Dendritic cell treated with granulocyte-macrophage colony-stimulating factor and Interleukin-4, amounts not matched to agents 40 ng/mL and 50 ng/mL, for 4 days (primary cell): Measurements from ENCODE around the gene KRTAP2-4.
"Not testable (repeated sequence)": the region's sequence is repeated elsewhere in the genome, so short reads cannot be mapped to it uniquely, and the experiment has no call there.

Source experiments
- H3K27ac Mint-ChIP-seq: one replicate; pipeline ENCODE4 v1.8.0; 2022; ENCODE audit warnings: mild to moderate bottlenecking, mixed read lengths
- H3K27me3 Mint-ChIP-seq: one replicate; pipeline ENCODE4 v1.8.0; 2022; ENCODE audit warnings: mild to moderate bottlenecking, mixed read lengths
- H3K36me3 Mint-ChIP-seq: one replicate; pipeline ENCODE4 v1.8.0; 2022; ENCODE audit warnings: low read depth, mixed read lengths
- H3K4me1 Mint-ChIP-seq: one replicate; pipeline ENCODE4 v1.8.0; 2022; ENCODE audit warnings: low read depth, mixed read lengths
- H3K4me3 Mint-ChIP-seq: one replicate; pipeline ENCODE4 v1.8.0; 2022; ENCODE audit warnings: mild to moderate bottlenecking, moderate library complexity, mixed read lengths
- H3K9me3 Mint-ChIP-seq: one replicate; pipeline ENCODE4 v1.8.0; 2022; ENCODE audit warnings: mixed read lengths
- intact Hi-C: fragments of 100-400 bp; cut with micrococcal nuclease; formaldehyde crosslinking; loops from one replicate; pipeline ENCODE4 v1.15.0; 2022

Gene KRTAP2-4, protein sequence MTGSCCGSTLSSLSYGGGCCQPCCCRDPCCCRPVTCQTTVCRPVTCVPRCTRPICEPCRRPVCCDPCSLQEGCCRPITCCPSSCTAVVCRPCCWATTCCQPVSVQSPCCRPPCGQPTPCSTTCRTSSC

DNA sequence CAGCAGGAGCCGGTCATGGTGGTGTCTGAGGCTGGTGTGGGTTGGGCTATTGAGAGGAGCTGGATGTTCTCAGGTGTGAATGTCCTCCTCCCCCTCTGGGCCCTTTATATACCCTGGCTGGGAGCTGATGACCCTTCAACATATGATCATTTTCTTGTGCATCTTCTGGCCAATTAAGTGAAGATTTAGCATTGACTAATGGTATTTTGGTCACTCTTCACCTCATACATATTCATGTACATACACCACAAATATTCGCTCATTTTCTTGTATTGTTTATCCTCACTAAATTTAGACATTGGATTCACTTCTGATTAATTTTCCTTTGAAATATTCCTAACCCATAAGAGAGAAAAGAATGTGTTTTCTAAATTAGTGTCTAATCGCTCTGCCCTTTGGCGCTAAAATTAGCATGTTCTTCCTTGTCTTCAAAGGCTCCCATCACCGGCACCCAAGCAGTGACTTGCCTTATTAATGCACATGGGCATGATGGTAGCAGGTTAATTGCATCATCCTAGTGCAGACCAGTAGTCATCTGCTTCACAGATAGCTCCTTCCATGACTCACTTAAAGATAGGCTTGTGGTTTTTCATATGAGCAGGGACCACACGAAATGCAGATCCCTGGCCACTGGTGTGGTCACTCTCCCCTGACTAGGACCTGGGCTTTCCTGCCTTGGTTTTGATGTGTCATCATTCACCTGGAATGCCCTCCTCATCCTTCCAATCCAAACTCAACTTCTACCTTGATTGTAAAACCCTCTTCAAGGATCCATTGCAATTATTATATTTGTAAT is at the start of gene KRTAP2-4:
Gene KRTAP2-4 (minus strand): TSS at position 51 of the 796 bp plus-strand sequence. CDS start 34 bp downstream, at position 17.
- H3K27me3 Mint-ChIP-seq, result peaks cover 7% of the 10 kb centered on the region
- H3K36me3 Mint-ChIP-seq, result no peaks in the 10 kb centered on the region
- H3K4me3 Mint-ChIP-seq, result no peak within 1 kb of the TSS
- no peaks in the 10 kb centered on the region for H3K9me3 Mint-ChIP-seq
- no peak within 1 kb of the TSS for H3K27ac Mint-ChIP-seq
- no peaks in the 10 kb centered on the region for H3K4me1 Mint-ChIP-seq
- intact Hi-C loops, result no loop called here

DNA sequence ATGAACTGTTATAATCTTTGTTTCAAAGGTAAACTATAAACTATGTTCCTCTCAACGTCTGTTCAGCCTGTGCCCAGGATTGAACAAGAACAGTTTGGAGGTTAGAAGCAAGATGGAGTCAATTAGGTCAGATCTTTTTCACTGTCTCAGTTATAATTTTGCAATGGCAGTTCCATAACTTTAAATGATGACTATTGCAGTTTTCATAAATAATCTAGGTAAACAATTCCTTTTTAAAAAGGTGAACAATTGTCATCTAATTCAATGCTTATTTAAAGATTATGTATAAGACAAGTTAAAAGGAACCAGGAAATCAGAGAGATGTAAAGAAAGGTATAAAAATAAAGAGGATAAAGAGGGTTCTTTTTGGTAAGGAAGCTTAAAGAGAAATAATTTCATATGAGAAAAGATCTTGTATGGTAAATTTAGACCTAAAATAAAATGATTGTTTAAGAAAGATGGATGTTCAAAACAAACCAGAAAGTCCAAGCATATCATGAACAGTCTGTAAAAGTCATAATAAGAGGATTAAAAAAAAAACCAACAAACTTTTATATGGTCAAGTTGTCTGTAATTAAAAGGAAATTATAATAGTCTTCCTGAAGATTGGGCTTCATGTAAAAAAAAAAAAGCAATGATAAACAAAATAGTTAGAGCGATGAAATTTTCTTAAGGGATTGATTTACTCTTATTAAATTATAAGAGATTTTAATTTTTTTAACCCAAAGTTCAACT is 45.6 kb upstream of the KRTAP2-4 start:
- no peak overlapping the region for H3K27ac Mint-ChIP-seq
- no peaks in the 10 kb centered on the region for H3K36me3 Mint-ChIP-seq
- H3K4me1 Mint-ChIP-seq, result peaks cover 11% of the 10 kb centered on the region
- intact Hi-C loops, result no loop called here
- no peak overlapping the region for H3K4me3 Mint-ChIP-seq
- H3K9me3 Mint-ChIP-seq, result peaks cover 9% of the 10 kb centered on the region
- peaks cover 1% of the 10 kb centered on the region for H3K27me3 Mint-ChIP-seq

- H3K9me3 Mint-ChIP-seq, H3K27me3 Mint-ChIP-seq, H3K4me1 Mint-ChIP-seq, H3K27ac Mint-ChIP-seq, intact Hi-C loops, H3K4me3 Mint-ChIP-seq, H3K36me3 Mint-ChIP-seq: not testable (repeated sequence)
These were observed 43.2 kb upstream of the KRTAP2-4 start for GRCh38 chr17:41108728-41109386.

GRCh38 chr17:41107941-41108450 is 42.3 kb upstream of the KRTAP2-4 start:
- peaks cover 9% of the 10 kb centered on the region for H3K4me1 Mint-ChIP-seq
- H3K27ac Mint-ChIP-seq, result no peak overlapping the region
- peaks cover 8% of the 10 kb centered on the region for H3K27me3 Mint-ChIP-seq
- H3K9me3 Mint-ChIP-seq, result peaks cover 9% of the 10 kb centered on the region
- H3K4me3 Mint-ChIP-seq, result no peak overlapping the region
- no peaks in the 10 kb centered on the region for H3K36me3 Mint-ChIP-seq
- intact Hi-C loops, result no loop called here

- peaks cover 10% of the 10 kb centered on the region for H3K27me3 Mint-ChIP-seq
- H3K27ac Mint-ChIP-seq, H3K36me3 Mint-ChIP-seq, H3K4me1 Mint-ChIP-seq, intact Hi-C loops, H3K4me3 Mint-ChIP-seq, H3K9me3 Mint-ChIP-seq: not testable (repeated sequence)
These were observed 39.7 kb upstream of the KRTAP2-4 start, which contains the start of gene KRTAP4-9 for GRCh38 chr17:41105347-41105746. KRTAP4-9 (plus strand) TSS chr17:41105389; CDS start chr17:41105389, 0 bp downstream.

GRCh38 chr17:41104386-41105038 is 38.8 kb upstream of the KRTAP2-4 start:
- H3K27ac Mint-ChIP-seq, intact Hi-C loops, H3K9me3 Mint-ChIP-seq, H3K36me3 Mint-ChIP-seq, H3K4me3 Mint-ChIP-seq: not testable (repeated sequence)
- H3K4me1 Mint-ChIP-seq, result peaks cover 17% of the 10 kb centered on the region
- peaks cover 12% of the 10 kb centered on the region for H3K27me3 Mint-ChIP-seq

GRCh38 chr17:41103896-41104295 is 38.2 kb upstream of the KRTAP2-4 start:
- no peaks in the 10 kb centered on the region for H3K9me3 Mint-ChIP-seq
- H3K27ac Mint-ChIP-seq, result no peak overlapping the region
- intact Hi-C loops, result no loop called here
- no peaks in the 10 kb centered on the region for H3K36me3 Mint-ChIP-seq
- peaks cover 12% of the 10 kb centered on the region for H3K27me3 Mint-ChIP-seq
- H3K4me3 Mint-ChIP-seq, result no peak overlapping the region
- peaks cover 15% of the 10 kb centered on the region for H3K4me1 Mint-ChIP-seq

DNA sequence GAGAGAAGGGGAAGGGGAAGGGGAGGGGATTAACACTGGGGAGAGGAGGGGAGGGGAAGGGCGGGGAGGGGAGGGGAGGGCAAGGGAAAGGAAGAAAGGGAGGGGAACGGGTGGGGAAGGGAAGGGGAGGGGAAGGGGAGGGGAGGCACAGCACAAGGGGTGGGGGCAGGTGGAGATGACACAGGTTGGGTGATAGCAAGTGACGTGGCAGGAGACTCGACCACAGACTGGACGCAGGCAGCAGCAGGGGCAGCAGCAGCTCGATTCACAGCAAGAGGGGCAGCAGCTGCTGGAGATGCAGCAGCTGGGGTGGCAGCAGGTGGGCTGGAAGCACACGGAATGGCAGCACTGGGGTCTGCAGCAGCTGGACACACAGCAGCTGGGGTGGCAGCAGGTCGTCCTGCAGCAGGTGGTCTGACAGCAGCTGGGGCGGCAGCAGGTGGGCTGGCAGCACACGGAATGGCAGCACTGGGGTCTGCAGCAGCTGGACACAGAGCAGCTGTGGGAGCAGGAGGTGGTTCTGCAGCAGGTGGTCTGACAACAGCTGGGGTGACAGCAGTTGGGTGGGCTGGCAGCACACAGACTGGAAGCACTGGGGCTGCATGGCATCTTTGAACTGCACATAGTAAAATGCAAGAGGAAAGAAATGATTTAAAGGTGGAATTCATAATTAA is 36.0 kb upstream of the KRTAP2-4 start, which contains the start of gene KRTAP4-16:
Gene KRTAP4-16 (minus strand): TSS at position 624 of the 674 bp plus-strand sequence. CDS start 0 bp downstream, at position 624.
- Mint-ChIP-seq H3K4me1 (peaks cover 8% of the 10 kb centered on the region), H3K36me3 (no peaks in the 10 kb centered on the region), H3K27ac (no peak within 1 kb of the TSS), H3K9me3 (no peaks in the 10 kb centered on the region), H3K27me3 (peaks cover 21% of the 10 kb centered on the region), H3K4me3 (no peak within 1 kb of the TSS)
- intact Hi-C loops, result no loop called here

DNA sequence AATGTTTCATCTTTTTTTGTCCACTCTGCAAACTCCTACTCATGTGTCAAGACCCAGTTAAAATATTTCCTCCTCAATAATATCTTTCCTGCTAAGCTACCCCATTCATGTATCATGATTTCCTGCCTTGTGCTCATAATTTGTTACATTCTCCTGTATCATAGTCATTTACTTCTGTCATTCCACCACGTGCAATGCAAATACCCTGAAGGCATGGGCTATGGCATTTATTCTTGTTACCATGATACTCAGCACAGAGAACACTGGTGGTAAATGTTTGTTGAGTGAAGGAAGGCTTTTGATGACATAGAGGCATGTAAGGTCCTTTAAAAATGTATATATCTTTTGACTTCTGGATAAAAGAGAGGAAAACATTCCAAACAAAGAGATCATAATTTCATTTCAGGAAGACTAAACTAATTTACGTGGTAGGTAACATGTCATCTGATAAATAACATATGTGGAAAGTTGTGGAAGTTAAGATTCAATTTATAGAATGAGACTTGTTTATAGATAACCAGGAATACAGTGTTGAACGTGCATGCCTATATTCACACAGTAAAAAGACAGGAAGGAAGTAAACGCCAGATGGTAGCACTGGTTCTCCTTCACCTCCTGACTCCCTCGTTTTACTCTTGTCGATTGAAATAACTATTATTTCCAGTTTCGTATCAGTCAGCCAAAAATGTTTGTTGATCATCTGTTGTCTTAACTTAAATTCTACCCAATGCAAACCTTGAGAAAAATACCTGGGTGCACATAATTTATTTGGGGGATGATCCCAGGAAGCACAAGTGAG is 34.2 kb upstream of the KRTAP2-4 start:
- H3K4me1 Mint-ChIP-seq, H3K4me3 Mint-ChIP-seq, H3K36me3 Mint-ChIP-seq, H3K27ac Mint-ChIP-seq, intact Hi-C loops, H3K9me3 Mint-ChIP-seq: not testable (repeated sequence)
- peaks cover 13% of the 10 kb centered on the region for H3K27me3 Mint-ChIP-seq

DNA sequence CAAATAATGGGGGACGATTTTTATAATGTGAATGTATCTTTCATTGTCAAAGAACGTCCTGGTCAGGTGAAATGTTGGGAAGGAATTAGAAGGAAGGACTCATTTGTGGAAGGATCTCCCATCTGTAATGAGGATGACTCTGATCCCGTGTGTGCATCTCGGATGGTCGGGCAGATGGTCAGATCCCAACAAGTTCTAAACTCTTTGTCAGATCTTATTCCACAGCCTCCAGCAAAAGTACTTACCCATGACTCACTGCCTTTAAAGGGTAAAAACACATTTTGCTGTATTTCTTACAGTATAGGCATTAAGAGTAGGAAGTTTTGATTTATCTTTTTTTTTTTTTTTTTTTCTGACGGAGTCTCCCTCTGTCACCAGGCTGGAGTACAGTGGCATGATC is 32.8 kb upstream of the KRTAP2-4 start:
- peaks cover 8% of the 10 kb centered on the region for H3K4me1 Mint-ChIP-seq
- H3K9me3 Mint-ChIP-seq, result no peaks in the 10 kb centered on the region
- no peak overlapping the region for H3K27ac Mint-ChIP-seq
- peaks cover 13% of the 10 kb centered on the region for H3K27me3 Mint-ChIP-seq
- H3K36me3 Mint-ChIP-seq, result no peaks in the 10 kb centered on the region
- intact Hi-C loops, result no loop called here
- no peak overlapping the region for H3K4me3 Mint-ChIP-seq

DNA sequence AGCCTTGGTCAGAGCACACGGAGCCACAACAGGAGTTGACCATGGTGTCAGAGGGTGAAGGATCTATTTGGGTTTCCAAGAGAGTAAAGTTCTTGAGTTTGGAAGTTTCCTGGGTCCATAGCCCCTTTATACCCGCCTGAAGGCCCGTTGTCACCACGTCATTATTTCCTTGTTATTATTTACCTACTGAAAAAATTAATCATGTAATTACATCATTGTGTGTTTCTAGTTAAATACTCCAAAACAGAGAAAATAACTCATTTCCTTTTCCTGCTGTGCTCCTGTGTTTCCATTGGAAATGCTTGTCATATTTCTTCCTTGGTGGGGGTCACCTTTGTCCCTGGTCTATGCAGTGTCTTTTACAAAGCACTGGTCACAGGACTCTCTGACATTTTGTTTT is 32.4 kb upstream of the KRTAP2-4 start, which contains the start of gene KRTAP4-8:
Gene KRTAP4-8 (minus strand): TSS at position 101 of the 400 bp plus-strand sequence. CDS start 58 bp downstream, at position 43.
- Mint-ChIP-seq H3K27me3 (peaks cover 13% of the 10 kb centered on the region), H3K36me3 (no peaks in the 10 kb centered on the region)
- intact Hi-C loops, result no loop called here

DNA sequence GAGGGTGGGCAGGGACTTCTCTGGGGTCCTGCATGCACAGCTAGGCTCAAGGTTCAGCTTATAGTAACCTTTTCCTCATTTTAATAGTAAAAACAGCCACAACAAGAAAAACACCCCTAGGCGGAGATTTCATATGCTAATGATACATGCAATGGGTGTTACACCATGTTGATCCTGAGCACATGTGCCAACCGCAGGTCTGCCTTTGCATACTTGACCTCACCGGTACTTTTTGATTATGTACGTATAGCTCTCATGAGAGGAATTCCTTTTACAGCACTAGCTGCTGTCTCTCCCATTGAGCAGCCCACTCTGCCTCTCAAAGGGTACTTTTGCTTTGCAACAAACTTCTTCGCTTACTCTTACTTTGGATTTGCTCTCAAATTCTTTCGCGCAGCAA is 30.4 kb upstream of the KRTAP2-4 start:
- H3K4me3 Mint-ChIP-seq, result no peak overlapping the region
- no peaks in the 10 kb centered on the region for H3K36me3 Mint-ChIP-seq
- peaks cover 7% of the 10 kb centered on the region for H3K9me3 Mint-ChIP-seq
- H3K27me3 Mint-ChIP-seq, result peaks cover 11% of the 10 kb centered on the region
- intact Hi-C loops, result no loop called here
- peaks cover 8% of the 10 kb centered on the region for H3K4me1 Mint-ChIP-seq
- H3K27ac Mint-ChIP-seq, result no peak overlapping the region

More for the DNA sequence above, 32.4 kb upstream of the KRTAP2-4 start, which contains the start of gene KRTAP4-8:
- Mint-ChIP-seq H3K4me3 (no peak within 1 kb of the TSS), H3K27ac (no peak within 1 kb of the TSS), H3K9me3 (peaks cover 3% of the 10 kb centered on the region), H3K4me1 (peaks cover 8% of the 10 kb centered on the region)
